H54 (cell line): ENCODE results near the gene DCLRE1C.
"Not testable (repeated sequence)": the region's sequence is repeated elsewhere in the genome, so short reads cannot be mapped to it uniquely, and the experiment has no call there.

ENCODE experiments used
- DNase-seq: peaks from one replicate; pipeline ENCODE4 v3.0.0; 2011; ENCODE audit warnings: low spot score, mixed read lengths; ENCODE audit not compliant: insufficient read length
- FAIRE-seq: peaks from 3 replicates; lab custom pipeline; 2011; peaks lifted over from hg19 to GRCh38; lab: Jason Lieb, UNC
- POLR2A ChIP-seq: IDR thresholded peaks from 2 replicates; pipeline ENCODE4 v1.6.1; 2011; ENCODE audit warnings: low read depth, mild to moderate bottlenecking, low read length

The DCLRE1C gene

DNA sequence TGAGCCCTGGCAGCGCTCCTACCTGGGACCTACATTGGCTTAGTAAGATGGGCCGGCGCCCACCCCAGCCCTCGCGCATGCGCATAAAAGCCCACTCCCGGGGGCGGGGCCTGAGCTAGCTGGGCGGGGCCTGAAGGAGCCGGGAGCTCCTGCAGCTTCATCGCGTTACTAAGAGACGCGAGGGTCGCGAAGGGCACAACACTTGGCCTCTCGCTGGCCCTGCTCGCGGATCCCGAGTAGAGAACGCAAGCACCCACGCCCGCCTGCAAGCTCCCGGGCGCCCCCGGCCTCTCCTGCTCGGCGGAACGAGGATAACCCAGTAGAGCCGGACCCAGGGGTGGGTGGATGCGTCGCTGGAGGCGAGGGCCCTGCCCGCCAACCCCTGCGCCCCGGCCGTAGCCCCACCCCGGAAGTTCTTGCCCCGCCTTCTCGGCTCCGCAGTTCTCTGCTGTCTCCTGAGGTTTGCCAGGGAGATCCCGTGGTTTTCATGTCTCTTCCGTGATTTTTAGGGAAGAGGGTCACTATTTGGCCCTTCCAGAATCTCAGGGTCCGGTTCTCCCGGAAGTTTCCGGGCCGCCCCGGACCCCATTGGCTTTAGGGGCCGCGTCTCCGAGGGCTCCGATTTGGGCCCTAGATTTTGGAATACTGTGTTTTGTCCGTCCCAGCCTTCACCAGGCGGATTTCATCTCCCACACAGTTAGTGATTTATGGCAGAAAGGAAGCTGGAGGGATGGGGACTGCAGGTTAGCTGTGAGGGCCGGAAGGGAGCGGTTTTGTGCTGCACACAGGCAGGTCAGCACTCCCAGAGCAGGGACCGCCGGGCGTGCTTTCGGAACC is 5.5 kb upstream of the DCLRE1C start, which contains the start of gene MEIG1:
Gene MEIG1 (plus strand): TSS at position 168 of the 837 bp plus-strand sequence. CDS start 7,081 bp downstream, outside the sequence.
- DNase-seq (peak; percentile 89), FAIRE-seq (peak; percentile 50)

DNA sequence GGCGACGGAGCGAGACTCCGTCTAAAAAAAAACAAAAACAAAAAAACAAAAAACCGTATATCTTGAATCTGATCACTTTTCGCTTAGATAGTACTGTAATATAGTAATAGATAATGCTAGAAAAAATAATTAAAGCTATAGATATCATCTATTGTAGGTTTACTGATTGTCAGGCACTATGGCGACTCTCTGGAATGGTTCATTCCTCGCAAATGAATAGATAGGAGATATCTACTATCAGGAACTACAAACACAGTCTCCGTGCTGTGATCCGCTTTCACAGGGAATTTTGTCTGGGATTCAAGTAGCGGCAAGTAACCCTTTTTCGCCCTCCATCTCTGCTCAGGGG is 5.0 kb upstream of the DCLRE1C start:
- DNase-seq: no peak
- FAIRE-seq: no peak
- TF ChIP-seq POLR2A: no peak

More for the DNA sequence above, 5.5 kb upstream of the DCLRE1C start, which contains the start of gene MEIG1:
- TF ChIP-seq POLR2A: peak; percentile 62

DNA sequence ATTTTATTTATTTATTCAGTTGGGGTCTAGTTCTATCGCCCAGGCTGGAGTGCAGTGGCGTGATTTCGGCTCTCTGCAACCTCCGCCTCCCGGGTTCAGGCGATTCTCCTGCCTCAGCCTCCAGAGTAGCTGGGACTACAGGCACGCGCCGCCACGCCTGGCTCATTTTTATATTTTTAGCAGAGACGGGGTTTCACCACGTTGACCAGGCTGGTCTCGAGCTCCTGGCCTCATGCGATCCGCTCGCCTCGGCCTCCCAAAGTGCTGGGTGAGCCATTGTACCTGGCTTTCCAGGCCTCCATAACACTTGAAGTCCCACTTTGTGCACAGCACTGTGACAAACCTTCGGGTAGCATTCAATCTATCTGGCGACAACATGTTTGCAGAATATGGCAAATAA is 1.0 kb upstream of the DCLRE1C start:
- no peak for FAIRE-seq
- DNase-seq: no peak
- TF ChIP-seq POLR2A: no peak

DNA sequence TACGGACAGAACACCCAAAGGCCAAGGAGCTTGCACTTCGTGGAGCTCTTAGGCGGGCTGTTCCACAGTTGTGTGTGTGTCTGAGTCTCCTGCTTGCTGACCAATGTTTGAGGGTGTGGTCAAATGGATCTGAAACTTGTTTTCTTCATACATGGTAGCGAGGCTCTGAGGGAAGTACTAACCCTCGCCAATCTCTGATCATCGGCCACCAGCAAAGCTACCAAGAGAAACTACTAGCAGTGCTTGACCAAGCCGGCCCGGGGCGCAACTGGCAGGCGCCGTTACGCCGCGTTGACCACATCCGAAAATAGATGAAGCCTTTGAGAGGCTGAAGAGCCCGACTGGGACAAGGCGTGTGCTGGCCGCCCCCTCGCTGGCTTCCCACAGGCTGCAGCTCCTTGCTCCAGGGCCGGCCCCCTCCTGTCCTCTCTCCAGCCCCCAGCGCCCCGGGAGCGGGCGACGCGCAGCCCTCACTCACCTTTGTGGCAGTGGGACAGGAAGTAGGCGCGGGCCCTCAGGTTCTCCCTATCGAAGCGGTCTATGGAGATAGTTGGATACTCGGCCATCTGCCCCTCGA is 384 bp downstream of the DCLRE1C start:
- FAIRE-seq (no peak), DNase-seq (peak; percentile 52)
- no peak for TF ChIP-seq POLR2A

DNA sequence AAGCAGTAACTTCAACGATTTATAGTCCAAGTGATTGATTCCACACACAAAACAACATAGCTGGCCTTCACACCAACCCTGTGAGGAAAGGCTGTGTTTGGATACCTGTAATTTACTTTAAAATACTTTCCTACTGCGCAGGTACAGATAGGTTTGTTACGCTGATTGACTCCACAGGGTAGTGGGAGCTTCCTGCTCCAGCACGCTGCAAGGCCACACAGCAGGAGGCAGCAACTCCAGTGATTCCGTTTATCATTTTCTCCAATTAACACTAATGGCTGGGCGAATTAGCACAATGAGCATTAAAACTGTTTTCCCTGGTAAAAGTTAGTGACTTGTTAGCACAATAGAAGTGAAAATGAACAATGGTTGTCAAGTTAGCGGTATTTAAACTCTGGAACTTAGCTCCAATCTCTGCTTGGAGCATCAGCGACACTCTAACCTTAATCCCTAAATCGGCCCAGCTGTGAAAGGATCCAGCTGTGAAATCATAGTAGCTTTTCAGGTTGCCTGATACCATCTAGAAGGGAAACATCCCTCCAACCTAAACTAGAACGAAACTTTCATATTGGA is 959 bp downstream of the DCLRE1C start:
- TF ChIP-seq POLR2A: no peak
- DNase-seq (no peak), FAIRE-seq (no peak)

DNA sequence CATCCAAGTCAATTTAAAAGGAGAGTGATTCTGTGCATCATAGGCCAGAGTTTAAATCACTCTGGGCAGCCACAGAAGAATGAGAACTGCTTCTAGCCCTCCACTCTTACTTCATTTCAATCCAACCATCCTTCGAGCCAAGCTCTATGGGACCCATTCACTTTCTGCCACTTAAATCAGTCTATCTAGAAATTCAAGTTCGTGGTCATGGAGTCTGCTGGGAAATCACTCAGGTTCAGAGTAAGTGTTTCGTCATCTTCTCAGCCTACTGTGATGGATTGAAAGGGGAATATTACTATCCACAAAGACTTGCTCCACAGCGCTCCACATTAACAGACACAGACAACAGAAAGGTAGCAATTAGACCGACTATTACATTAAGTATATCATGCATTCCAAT is 4.6 kb downstream of the DCLRE1C start:
- FAIRE-seq (no peak), DNase-seq (no peak)
- TF ChIP-seq POLR2A: no peak

DNA sequence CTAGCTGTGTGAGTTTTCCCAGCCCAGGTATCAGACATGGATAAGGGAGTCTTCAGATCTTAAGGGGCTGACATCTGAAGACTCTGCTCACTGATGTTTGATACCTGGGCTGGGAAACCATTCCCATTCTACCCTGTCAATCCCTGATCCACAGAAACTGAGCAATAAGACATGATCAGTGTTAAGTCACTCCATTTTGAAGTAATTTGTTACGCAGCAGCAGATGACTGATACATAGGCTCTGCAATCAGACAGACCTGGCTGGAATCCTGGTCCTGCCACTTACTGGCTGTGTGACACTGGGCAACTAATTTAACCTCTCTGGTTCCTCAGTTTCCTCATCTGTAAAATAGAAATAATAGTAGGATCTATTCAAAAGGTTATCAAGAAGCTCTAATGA is 6.6 kb downstream of the DCLRE1C start:
- FAIRE-seq: no peak
- TF ChIP-seq POLR2A: no peak
- no peak for DNase-seq

DNA sequence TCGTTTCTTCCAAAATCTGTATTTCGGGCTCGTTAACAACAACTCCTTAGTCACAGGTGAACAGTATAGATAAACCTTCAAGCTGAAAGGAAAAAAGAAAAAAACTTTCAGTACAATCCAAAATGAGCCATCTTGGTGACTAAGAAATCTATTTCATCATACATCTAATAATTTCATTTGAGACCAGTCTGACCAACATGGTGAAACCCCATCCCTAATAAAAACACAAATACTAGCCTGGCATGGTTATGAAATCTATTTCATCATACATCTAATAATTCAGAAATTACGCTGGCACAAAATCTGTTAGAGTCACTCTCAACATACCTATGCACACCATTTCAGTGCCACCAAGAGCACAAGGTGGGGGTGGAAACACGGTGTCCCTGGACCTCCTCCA is 8.8 kb downstream of the DCLRE1C start:
- DNase-seq (no peak), FAIRE-seq (no peak)
- TF ChIP-seq POLR2A: no peak

DNA sequence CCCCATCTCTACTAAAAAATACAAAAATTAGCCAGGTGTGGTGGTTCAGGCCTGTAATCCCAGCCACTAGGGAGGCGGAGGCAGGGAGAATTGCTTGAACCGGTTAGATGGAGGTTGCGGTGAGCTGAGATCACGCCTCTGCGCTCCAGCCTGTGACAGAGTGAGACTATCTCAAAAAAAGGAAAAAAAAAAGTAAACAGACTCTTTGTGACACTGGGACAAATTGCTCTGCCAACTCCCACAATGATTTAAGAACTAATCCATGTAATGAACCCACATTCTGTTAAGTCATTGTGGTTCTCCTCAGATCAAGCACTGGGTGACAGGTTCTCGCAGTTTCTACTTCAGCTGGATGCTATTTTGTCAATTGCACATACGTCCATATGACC is 11.0 kb downstream of the DCLRE1C start:
- not testable (repeated sequence) for DNase-seq, FAIRE-seq

DNA sequence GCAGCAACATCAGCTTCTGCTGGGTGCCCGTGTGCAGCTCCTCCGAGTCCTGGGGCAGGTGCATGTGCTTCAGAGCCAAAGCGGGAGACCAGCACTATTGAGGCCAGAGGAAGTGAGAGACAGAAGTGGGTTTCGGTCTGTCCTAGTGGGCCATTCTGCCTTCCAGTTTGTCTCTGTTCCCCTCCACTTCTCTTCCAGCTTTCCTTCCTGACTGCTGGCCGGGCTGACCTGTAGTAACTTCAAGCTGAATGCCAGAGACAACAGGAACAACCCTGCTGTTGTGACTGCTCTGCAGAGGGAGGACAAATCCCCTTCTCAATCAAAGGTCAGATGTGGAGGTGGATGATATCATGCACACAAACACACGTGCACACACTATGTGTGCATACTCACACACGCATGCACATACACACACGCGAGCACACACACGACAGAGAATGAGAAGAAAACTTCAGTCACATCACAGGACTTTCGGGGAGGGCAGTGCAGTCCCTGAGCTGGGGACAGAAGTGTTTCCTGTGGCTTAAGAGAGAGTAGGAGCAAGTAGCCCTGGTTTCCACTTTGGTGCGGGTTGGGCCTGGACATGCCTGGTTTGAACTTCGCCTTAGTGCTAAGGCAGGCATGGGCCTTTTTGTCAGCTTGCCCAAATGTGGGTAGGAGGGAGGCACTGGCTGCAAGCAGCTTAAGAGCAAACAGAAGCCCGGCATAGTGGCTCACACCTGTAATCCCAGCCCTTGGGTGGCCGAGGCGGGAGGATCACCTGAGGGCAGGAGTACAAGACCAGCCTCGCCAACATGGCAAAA is 11.5 kb downstream of the DCLRE1C start:
- not testable (repeated sequence) for DNase-seq, FAIRE-seq

DNA sequence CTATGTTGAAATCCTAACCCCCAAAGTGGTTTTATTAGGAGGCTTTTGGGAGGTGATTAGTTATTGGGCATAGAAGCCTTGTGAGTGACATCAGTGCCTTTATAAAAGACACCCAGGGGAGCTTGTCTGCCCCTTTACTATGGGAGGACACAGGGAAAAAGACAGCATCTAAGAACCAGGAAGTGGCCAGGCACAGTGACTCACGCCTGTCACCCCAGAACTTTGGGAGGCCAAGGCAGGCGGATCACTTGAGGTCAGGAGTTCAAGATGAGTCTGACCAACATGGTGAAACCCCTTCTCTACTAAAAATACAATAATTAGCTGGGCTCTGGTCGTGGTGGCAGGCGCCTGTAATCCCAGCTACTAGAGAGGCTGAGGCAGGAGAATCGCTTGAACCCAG is 14.9 kb downstream of the DCLRE1C start:
- FAIRE-seq: peak; percentile 38
- not testable (repeated sequence) for DNase-seq

DNA sequence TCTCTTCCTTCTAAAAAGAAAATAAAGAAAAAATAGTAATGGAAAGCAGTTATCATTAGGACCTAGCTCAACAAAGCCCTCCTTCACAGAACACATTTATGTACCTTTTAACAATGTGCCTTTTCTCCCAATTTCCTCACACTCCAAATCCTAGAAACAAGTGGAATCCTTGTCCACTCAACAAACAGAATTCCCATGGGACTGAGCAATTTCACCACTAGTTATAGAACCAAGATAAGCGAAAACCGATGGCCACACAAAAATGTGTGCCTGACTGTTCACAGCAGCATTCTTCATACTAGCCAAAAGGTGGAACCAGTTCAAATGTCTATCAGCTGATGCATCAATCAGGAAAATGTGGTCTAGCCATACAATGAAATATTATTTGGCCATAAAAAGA is 17.3 kb downstream of the DCLRE1C start:
- FAIRE-seq: no peak
- no peak for DNase-seq
- TF ChIP-seq POLR2A: no peak

DNA sequence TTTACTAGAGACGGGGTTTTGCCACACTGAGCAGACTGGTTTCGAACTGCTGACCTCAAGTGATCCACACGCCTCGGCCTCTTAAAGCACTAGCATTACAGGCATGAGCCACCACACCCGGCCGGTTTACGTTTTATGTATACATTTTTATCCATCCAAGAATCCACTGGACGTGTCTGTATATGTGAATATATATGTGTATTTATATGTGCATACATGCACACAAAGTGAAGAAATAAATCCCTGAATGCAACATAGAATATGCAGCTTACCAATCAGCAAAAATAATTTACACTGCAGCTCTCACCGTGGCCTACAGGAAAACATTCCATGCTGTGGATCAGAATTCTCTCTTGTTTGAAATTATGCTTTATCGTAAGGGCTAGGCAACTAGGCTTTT is 23.3 kb downstream of the DCLRE1C start:
- FAIRE-seq: no peak
- no peak for DNase-seq
- no peak for TF ChIP-seq POLR2A
